Hepatocyte (in vitro differentiated cells): ENCODE measurements around the gene LHX3.

Experiments used
- EZH2 ChIP-seq: fragments of 200-600 bp; sonication (generic); IDR thresholded peaks from 2 replicates; pipeline ENCODE4 v1.6.1; 2016; ENCODE audit warnings: antibody characterized with exemption, mild to moderate bottlenecking, borderline replicate concordance
- EZH2phosphoT487 ChIP-seq: fragments of 200-600 bp; sonication (generic); IDR thresholded peaks from one replicate; pipeline ENCODE4 v1.6.1; 2018; ENCODE audit warnings: antibody characterized with exemption, mild to moderate bottlenecking, low read depth, moderate library complexity; ENCODE audit not compliant: unreplicated experiment, severe bottlenecking
- TF ChIP-seq, protein P1 (sequence below): fragments of 200-600 bp; sonication (generic); IDR thresholded peaks from 2 replicates; pipeline ENCODE4 v1.5.1; 2016; ENCODE audit warnings: antibody characterized with exemption, mild to moderate bottlenecking; ENCODE audit not compliant: poor library complexity

DNA sequence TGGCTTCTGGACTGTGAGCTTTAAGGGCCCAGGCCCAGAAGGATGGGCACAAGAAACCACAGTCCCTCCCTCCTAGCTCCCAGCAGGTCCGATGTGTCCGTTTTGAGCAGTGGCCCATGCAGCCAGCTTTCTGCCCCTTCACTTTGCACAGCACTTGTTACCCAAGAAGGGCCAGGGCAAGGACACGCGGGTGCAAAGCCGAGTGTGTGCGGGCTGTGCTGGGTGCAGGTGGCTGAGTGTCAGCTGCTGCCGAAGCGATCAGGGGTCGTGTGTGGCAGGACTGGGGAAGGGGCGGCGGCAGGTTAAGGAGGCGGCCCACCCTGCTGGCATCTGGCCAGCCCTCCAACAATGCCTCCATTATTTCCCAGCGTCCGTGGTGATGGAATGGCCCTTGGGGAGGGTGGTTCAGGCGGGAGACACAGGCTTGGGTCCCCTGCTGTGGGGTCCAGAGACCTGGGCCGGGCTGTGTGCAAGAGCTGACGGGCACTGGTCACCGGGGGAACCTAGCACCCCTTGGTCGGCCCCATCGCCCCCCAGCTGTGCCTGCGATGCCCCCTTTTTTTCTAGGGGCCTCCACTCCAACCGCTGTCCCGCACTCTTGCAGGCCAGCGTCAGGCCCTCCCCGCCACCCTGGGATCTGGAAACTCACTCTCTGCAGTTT lies 653 bp downstream of the LHX3 start:
- TF ChIP-seq, protein P1, sequence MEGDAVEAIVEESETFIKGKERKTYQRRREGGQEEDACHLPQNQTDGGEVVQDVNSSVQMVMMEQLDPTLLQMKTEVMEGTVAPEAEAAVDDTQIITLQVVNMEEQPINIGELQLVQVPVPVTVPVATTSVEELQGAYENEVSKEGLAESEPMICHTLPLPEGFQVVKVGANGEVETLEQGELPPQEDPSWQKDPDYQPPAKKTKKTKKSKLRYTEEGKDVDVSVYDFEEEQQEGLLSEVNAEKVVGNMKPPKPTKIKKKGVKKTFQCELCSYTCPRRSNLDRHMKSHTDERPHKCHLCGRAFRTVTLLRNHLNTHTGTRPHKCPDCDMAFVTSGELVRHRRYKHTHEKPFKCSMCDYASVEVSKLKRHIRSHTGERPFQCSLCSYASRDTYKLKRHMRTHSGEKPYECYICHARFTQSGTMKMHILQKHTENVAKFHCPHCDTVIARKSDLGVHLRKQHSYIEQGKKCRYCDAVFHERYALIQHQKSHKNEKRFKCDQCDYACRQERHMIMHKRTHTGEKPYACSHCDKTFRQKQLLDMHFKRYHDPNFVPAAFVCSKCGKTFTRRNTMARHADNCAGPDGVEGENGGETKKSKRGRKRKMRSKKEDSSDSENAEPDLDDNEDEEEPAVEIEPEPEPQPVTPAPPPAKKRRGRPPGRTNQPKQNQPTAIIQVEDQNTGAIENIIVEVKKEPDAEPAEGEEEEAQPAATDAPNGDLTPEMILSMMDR = no peak
- TF ChIP-seq EZH2phosphoT487 = no peak
- TF ChIP-seq EZH2 = no peak
